ENCODE measurements around the gene VRTN. TPM values are rescaled to one million over a fixed set of nuclear protein-coding genes. Genes with fewer than 3 reads are reported as not detected.

The VRTN gene
- total and polyA plus RNA-seq, 2 of the 8 experiments (the other 6 are each of a cell fraction or from before 2014, with no cell fraction given), result 133 to 148 TPM

GRCh38 chr14:74312161-74312560 is 36.1 kb upstream of the VRTN start:
- H3K27me3 ChIP-seq (replicated peaks in 1 of 4; ENCODE audit: control insufficient read depth in 3 of 4, extremely low read depth in 1 of 4, insufficient read depth in 3 of 4, low read length in 3 of 4), result no peaks in the 10 kb centered on the region
- no peak overlapping the region for H2BK12ac ChIP-seq (ENCODE audit: low read depth, low read length)
- no peak overlapping the region for H3K56ac ChIP-seq (replicated peaks; ENCODE audit: insufficient read length, low read depth, low read length)
- POLR2A ChIA-PET (ENCODE audit: partially characterized antibody), result interaction anchor here (0.6 to 4.1 kb wide), 2 partner anchors 9 to 37 kb away, joined by 3 to 29 read pairs; partner anchors contain the start of gene ABCD4
- no peak overlapping the region for H3K4me3 ChIP-seq (ENCODE audit: extremely low read depth in 1 of 4, insufficient read depth in 2 of 4, low read depth in 3 of 4, low read length in 4 of 4)
- H4K91ac ChIP-seq (replicated peaks; ENCODE audit: insufficient read length, low read length), result no peak overlapping the region
- FAIRE-seq, result no peak
- H3K4me2 ChIP-seq (ENCODE audit: insufficient read depth in 1 of 2, low read depth in 2 of 2, low read length in 2 of 2), result no peak overlapping the region
- no peaks in the 10 kb centered on the region for H3K4me1 ChIP-seq (replicated peaks in 1 of 4; ENCODE audit: control insufficient read depth in 3 of 4, insufficient read depth in 4 of 4, low read length in 3 of 4)
- H2AFZ ChIP-seq (ENCODE audit: low read length), result no peak overlapping the region
- no peak overlapping the region for H4K8ac ChIP-seq (ENCODE audit: extremely low read depth, insufficient read depth, low read length)
- no peak overlapping the region for H2BK120ac ChIP-seq (replicated peaks; ENCODE audit: low read depth, low read length)
- CTCF ChIA-PET (ENCODE audit: partially characterized antibody), result interaction anchor here (1.3 to 14.0 kb wide), 4 partner anchors 13 to 166 kb away, joined by 3 to 144 read pairs (median 12); partner anchors contain the start of gene ABCD4
- H3K79me1 ChIP-seq (ENCODE audit: low read depth, low read length), result no peaks in the 10 kb centered on the region
- H2AK5ac ChIP-seq (ENCODE audit: low read depth, low read length), result no peak overlapping the region
- no peak overlapping the region for H3K27ac ChIP-seq (ENCODE audit: low read depth, low read length)
- no peak overlapping the region for H3K9ac ChIP-seq (replicated peaks in 1 of 4; ENCODE audit: extremely low read depth in 1 of 4, low read depth in 3 of 4, low read length in 3 of 4)
- H3K9me3 ChIP-seq (ENCODE audit: insufficient read depth in 2 of 2, low read depth in 1 of 2, low read length in 1 of 2), result no peaks in the 10 kb centered on the region
- no peaks in the 10 kb centered on the region for H3K79me2 ChIP-seq (ENCODE audit: control insufficient read depth in 1 of 2, insufficient read depth in 2 of 2, low read length in 2 of 2)
- H4K5ac ChIP-seq (ENCODE audit: insufficient read length, low read depth, low read length), result no peak overlapping the region
- no peak for DNase-seq (ENCODE audit: low read depth in 1 of 2, low spot score in 2 of 2)
- no peaks in the 10 kb centered on the region for H3K36me3 ChIP-seq (ENCODE audit: control insufficient read depth in 2 of 4, insufficient read depth in 4 of 4, low read length in 3 of 4)
- no peak overlapping the region for H3K14ac ChIP-seq (ENCODE audit: insufficient read length)
- H3K18ac ChIP-seq (ENCODE audit: extremely low read depth, low read length), result no peak overlapping the region
- no peaks in the 10 kb centered on the region for H4K20me1 ChIP-seq (replicated peaks in 1 of 2; ENCODE audit: control insufficient read depth in 1 of 2, insufficient read depth in 2 of 2, low read length in 2 of 2)
- 90% methylated on average over 2 of the region's 2 CpGs; no CpG with 5 or more reads in 1 of the 2 experiments for WGBS, 2 experiments (ENCODE audit: extremely low coverage in 1 of 2, insufficient coverage in 1 of 2, insufficient read length in 1 of 2, insufficient replicate concordance in 2 of 2, low coverage in 1 of 2, low lambda C conversion rate in 2 of 2, missing lambda C conversion rate in 1 of 2)
- H2BK5ac ChIP-seq (ENCODE audit: low read depth, low read length), result no peak overlapping the region
- H3K4ac ChIP-seq (replicated peaks; ENCODE audit: insufficient read length, low read depth, low read length), result no peak overlapping the region
- H2BK20ac ChIP-seq (ENCODE audit: low read length), result no peak overlapping the region
- no peak overlapping the region for H2BK15ac ChIP-seq (ENCODE audit: low read length)
- no peaks in the 10 kb centered on the region for H3K23me2 ChIP-seq (ENCODE audit: low read depth, low read length)
- H3K23ac ChIP-seq (ENCODE audit: insufficient read length), result no peak overlapping the region
- TF ChIP-seq POLR2AphosphoS5 (IDR thresholded peaks at IDR 0.05; ENCODE audit: low read depth, low read length) (no peak), GTF2F1 (IDR thresholded peaks at IDR 0.05; ENCODE audit: borderline replicate concordance, low read depth, low read length) (no peak), NANOG (IDR thresholded peaks at IDR 0.05; ENCODE audit: insufficient read depth, low read depth, low read length, poor library complexity, severe bottlenecking) (no peak), USF2 (IDR thresholded peaks at IDR 0.05; ENCODE audit: low read length) (no peak), CHD2 (IDR thresholded peaks at IDR 0.05; ENCODE audit: low read length) (no peak), SP1 (IDR thresholded peaks at IDR 0.05; ENCODE audit: low read depth, low read length) (no peak), TAF1 (IDR thresholded peaks at IDR 0.05; ENCODE audit: low read depth, low read length) (no peak), CEBPB (IDR thresholded peaks at IDR 0.05; ENCODE audit: low read depth, low read length) (no peak), KDM5A (IDR thresholded peaks at IDR 0.05; ENCODE audit: low read length) (no peak), TBP (IDR thresholded peaks at IDR 0.05; ENCODE audit: low read depth, low read length) (no peak), RAD21 (IDR thresholded peaks at IDR 0.05 in 1 of 2, conservative IDR thresholded peaks at IDR 0.05 in 1 of 2; ENCODE audit: low read depth in 2 of 2, low read length in 2 of 2) (no peak), CBX5 (IDR thresholded peaks at IDR 0.05; ENCODE audit: low read depth, low read length) (no peak)
